ENCODE measurements around the gene PID1. TPM values are rescaled to one million over a fixed set of nuclear protein-coding genes. Genes with fewer than 3 reads are reported as not detected.

PID1 gene
- total RNA-seq, 1 donor from 2014 or later = 10.7 TPM

GRCh38 chr2:229230256-229230655, 40.8 kb downstream of the PID1 start:
- Histone ChIP-seq H3K27ac (ENCODE audit: low read depth, low read length) (no peak overlapping the region), H2AFZ (ENCODE audit: low read depth, low read length) (no peak overlapping the region), H3K4me3 (ENCODE audit: insufficient read depth, low read depth, low read length) (no peak overlapping the region), H3K79me2 (ENCODE audit: insufficient read depth, low read length) (no peaks in the 10 kb centered on the region), H3K9me3 (ENCODE audit: insufficient read depth, low read depth, low read length) (peaks cover 3% of the 10 kb centered on the region), H3K9ac (ENCODE audit: low read length) (no peak overlapping the region), H3K36me3 (ENCODE audit: insufficient read depth, low read length) (no peaks in the 10 kb centered on the region), H3K4me2 (ENCODE audit: low read length) (no peak overlapping the region), H3K27me3 (ENCODE audit: insufficient read depth, low read length) (no peaks in the 10 kb centered on the region), H4K20me1 (ENCODE audit: insufficient read depth, low read length) (no peaks in the 10 kb centered on the region), H3K4me1 (ENCODE audit: insufficient read depth, low read length) (no peaks in the 10 kb centered on the region)
- DNase-seq (ENCODE audit: low read depth) (no peak), FAIRE-seq (no peak)
- H3K9me3 Mint-ChIP-seq (ENCODE audit: unreplicated experiment) = no peaks in the 10 kb centered on the region
- H3K36me3 Mint-ChIP-seq (ENCODE audit: low read depth, unreplicated experiment) = peaks cover 5% of the 10 kb centered on the region
- H3K4me1 Mint-ChIP-seq (ENCODE audit: low read depth, unreplicated experiment) = no peaks in the 10 kb centered on the region
- H3K27ac Mint-ChIP-seq (ENCODE audit: unreplicated experiment) = no peak overlapping the region
- TF ChIP-seq EZH2 (IDR thresholded peaks at IDR 0.05; ENCODE audit: insufficient read depth, low read length) (no peak), CTCF (IDR thresholded peaks at IDR 0.05; ENCODE audit: insufficient read depth, low read depth, low read length) (no peak)
- no peak overlapping the region for H3K4me3 Mint-ChIP-seq (ENCODE audit: unreplicated experiment)
- no peaks in the 10 kb centered on the region for H3K27me3 Mint-ChIP-seq (ENCODE audit: low read depth, unreplicated experiment)

- no peak overlapping the region for H3K9ac ChIP-seq (ENCODE audit: low read length)
- no peak overlapping the region for H3K27ac ChIP-seq (ENCODE audit: low read depth, low read length)
- no peaks in the 10 kb centered on the region for H3K36me3 ChIP-seq (ENCODE audit: insufficient read depth, low read length)
- no peak for TF ChIP-seq EZH2 (IDR thresholded peaks at IDR 0.05; ENCODE audit: insufficient read depth, low read length)
- TF ChIP-seq CTCF (IDR thresholded peaks at IDR 0.05; ENCODE audit: insufficient read depth, low read depth, low read length) = no peak
- Mint-ChIP-seq H3K9me3 (ENCODE audit: unreplicated experiment) (no peaks in the 10 kb centered on the region), H3K36me3 (ENCODE audit: low read depth, unreplicated experiment) (peaks cover 4% of the 10 kb centered on the region), H3K4me1 (ENCODE audit: low read depth, unreplicated experiment) (no peaks in the 10 kb centered on the region), H3K27ac (ENCODE audit: unreplicated experiment) (no peak overlapping the region), H3K27me3 (ENCODE audit: low read depth, unreplicated experiment) (no peaks in the 10 kb centered on the region), H3K4me3 (ENCODE audit: unreplicated experiment) (no peak overlapping the region)
- DNase-seq (ENCODE audit: low read depth) (no peak), FAIRE-seq (no peak)
- H3K79me2 ChIP-seq (ENCODE audit: insufficient read depth, low read length) = no peaks in the 10 kb centered on the region
- no peak overlapping the region for H2AFZ ChIP-seq (ENCODE audit: low read depth, low read length)
- H3K4me1 ChIP-seq (ENCODE audit: insufficient read depth, low read length) = no peaks in the 10 kb centered on the region
- no peak overlapping the region for H3K4me3 ChIP-seq (ENCODE audit: insufficient read depth, low read depth, low read length)
- no peaks in the 10 kb centered on the region for H3K27me3 ChIP-seq (ENCODE audit: insufficient read depth, low read length)
- no peaks in the 10 kb centered on the region for H4K20me1 ChIP-seq (ENCODE audit: insufficient read depth, low read length)
- H3K4me2 ChIP-seq (ENCODE audit: low read length) = no peak overlapping the region
- H3K9me3 ChIP-seq (ENCODE audit: insufficient read depth, low read depth, low read length) = peaks cover 5% of the 10 kb centered on the region
Measured at GRCh38 chr2:229226382-229226781, 44.7 kb downstream of the PID1 start.

- no peak for FAIRE-seq
- no peak for TF ChIP-seq CTCF (IDR thresholded peaks at IDR 0.05; ENCODE audit: insufficient read depth, low read depth, low read length)
- no peak for TF ChIP-seq EZH2 (IDR thresholded peaks at IDR 0.05; ENCODE audit: insufficient read depth, low read length)
Measured at GRCh38 chr2:229223107-229223506, 48.0 kb downstream of the PID1 start.

More at GRCh38 chr2:229223107-229223506, 48.0 kb downstream of the PID1 start:
- H3K27me3 ChIP-seq (ENCODE audit: insufficient read depth, low read length) = no peaks in the 10 kb centered on the region
- no peaks in the 10 kb centered on the region for H3K4me1 ChIP-seq (ENCODE audit: insufficient read depth, low read length)
- H3K79me2 ChIP-seq (ENCODE audit: insufficient read depth, low read length) = no peaks in the 10 kb centered on the region
- no peaks in the 10 kb centered on the region for H4K20me1 ChIP-seq (ENCODE audit: insufficient read depth, low read length)
- H3K4me3 Mint-ChIP-seq (ENCODE audit: unreplicated experiment) = no peak overlapping the region
- no peak overlapping the region for H3K27ac ChIP-seq (ENCODE audit: low read depth, low read length)
- H3K9me3 Mint-ChIP-seq (ENCODE audit: unreplicated experiment) = peaks cover 2% of the 10 kb centered on the region
- no peaks in the 10 kb centered on the region for H3K27me3 Mint-ChIP-seq (ENCODE audit: low read depth, unreplicated experiment)
- H3K9ac ChIP-seq (ENCODE audit: low read length) = no peak overlapping the region
- no peaks in the 10 kb centered on the region for H3K36me3 ChIP-seq (ENCODE audit: insufficient read depth, low read length)
- H3K4me3 ChIP-seq (ENCODE audit: insufficient read depth, low read depth, low read length) = no peak overlapping the region
- DNase-seq (ENCODE audit: low read depth) = no peak
- no peak overlapping the region for H2AFZ ChIP-seq (ENCODE audit: low read depth, low read length)
- no peaks in the 10 kb centered on the region for H3K4me1 Mint-ChIP-seq (ENCODE audit: low read depth, unreplicated experiment)
- H3K4me2 ChIP-seq (ENCODE audit: low read length) = no peak overlapping the region
- H3K36me3 Mint-ChIP-seq (ENCODE audit: low read depth, unreplicated experiment) = peaks cover 4% of the 10 kb centered on the region
- H3K9me3 ChIP-seq (ENCODE audit: insufficient read depth, low read depth, low read length) = peaks cover 5% of the 10 kb centered on the region
- no peak overlapping the region for H3K27ac Mint-ChIP-seq (ENCODE audit: unreplicated experiment)
